Measurements from ENCODE around the gene ZSCAN25. TPM values are rescaled to one million over a fixed set of nuclear protein-coding genes. Genes with fewer than 3 reads are reported as not detected.

Gene ZSCAN25
- total RNA-seq, 1 experiment from 2014 or later, result 12.9 TPM

DNA sequence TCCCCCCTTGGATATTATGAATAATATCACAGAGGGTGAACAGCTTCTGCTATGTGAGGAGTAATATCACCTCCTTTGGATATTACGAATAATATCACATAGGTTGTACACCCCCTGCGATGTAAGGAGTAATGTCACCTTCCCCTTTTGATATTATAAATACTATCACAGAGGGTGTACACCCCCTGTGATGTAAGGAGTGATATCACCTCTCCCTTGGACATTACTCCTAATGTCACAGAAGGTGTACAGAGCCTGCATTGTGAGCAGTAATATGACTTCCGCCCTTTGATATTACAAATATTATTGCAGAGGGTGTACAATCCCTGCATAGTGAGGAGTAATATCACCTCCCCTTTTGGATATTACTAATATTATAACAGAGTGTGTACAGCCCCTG is 27.9 kb upstream of the ZSCAN25 start:
- Mint-ChIP-seq H3K4me3 (ENCODE audit: low read depth, unreplicated experiment) (no peak overlapping the region), H3K36me3 (ENCODE audit: insufficient read depth, unreplicated experiment) (no peaks in the 10 kb centered on the region), H3K27ac (ENCODE audit: unreplicated experiment) (no peak overlapping the region), H3K9me3 (ENCODE audit: low read depth, unreplicated experiment) (no peaks in the 10 kb centered on the region), H3K27me3 (ENCODE audit: unreplicated experiment) (peaks cover 34% of the 10 kb centered on the region), H3K4me1 (ENCODE audit: low read depth, unreplicated experiment) (no peaks in the 10 kb centered on the region)
- BruUV-seq (replicated peaks), result no TSS peak
- CTCF ChIA-PET, result no interaction called here
- TF ChIP-seq, protein P1, sequence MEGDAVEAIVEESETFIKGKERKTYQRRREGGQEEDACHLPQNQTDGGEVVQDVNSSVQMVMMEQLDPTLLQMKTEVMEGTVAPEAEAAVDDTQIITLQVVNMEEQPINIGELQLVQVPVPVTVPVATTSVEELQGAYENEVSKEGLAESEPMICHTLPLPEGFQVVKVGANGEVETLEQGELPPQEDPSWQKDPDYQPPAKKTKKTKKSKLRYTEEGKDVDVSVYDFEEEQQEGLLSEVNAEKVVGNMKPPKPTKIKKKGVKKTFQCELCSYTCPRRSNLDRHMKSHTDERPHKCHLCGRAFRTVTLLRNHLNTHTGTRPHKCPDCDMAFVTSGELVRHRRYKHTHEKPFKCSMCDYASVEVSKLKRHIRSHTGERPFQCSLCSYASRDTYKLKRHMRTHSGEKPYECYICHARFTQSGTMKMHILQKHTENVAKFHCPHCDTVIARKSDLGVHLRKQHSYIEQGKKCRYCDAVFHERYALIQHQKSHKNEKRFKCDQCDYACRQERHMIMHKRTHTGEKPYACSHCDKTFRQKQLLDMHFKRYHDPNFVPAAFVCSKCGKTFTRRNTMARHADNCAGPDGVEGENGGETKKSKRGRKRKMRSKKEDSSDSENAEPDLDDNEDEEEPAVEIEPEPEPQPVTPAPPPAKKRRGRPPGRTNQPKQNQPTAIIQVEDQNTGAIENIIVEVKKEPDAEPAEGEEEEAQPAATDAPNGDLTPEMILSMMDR (IDR thresholded peaks at IDR 0.05; ENCODE audit: unreplicated experiment), result no peak
- no peak for DNase-seq
- intact Hi-C loops (cut with micrococcal nuclease; ENCODE audit: unreplicated experiment), result no loop called here

DNA sequence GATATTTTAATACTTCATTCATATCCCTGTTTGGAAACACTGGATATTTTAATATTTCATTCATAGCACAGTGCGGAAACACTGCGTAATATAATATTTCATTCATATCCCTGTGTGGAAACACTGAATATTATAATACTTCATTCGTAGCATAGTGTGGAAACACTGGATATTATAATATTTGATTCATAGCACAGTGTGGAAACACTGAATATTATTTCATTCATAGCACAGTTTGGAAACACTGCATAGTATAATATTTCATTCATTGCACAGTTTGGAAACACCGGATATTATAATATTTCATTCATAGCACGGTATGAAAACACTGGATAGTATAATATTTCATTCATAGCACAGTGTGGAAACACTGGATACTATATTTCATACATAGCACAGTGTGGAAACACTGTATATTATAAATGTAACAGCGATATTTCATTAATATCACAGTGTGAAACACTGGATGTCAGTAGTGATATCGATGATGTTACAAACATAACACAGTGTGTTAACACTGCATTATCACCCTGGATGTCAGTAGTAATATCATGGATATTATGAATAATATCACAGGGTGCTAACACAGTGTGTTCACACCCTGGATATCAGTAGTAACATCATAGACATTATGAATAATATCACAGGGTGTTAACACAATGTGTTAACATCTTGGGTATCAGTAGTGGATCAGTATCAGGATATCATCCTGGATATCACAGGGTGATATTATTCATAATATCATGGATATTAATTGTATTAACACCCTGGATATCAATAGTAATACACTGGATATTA is 21.6 kb upstream of the ZSCAN25 start:
- CTCF ChIA-PET, result no interaction called here
- no peak overlapping the region for H3K27ac Mint-ChIP-seq (ENCODE audit: unreplicated experiment)
- BruUV-seq (replicated peaks), result no TSS peak
- H3K9me3 Mint-ChIP-seq (ENCODE audit: low read depth, unreplicated experiment), result no peaks in the 10 kb centered on the region
- peaks cover 5% of the 10 kb centered on the region for H3K27me3 Mint-ChIP-seq (ENCODE audit: unreplicated experiment)
- TF ChIP-seq, protein P1 (IDR thresholded peaks at IDR 0.05; ENCODE audit: unreplicated experiment), result no peak
- no peak overlapping the region for H3K4me3 Mint-ChIP-seq (ENCODE audit: low read depth, unreplicated experiment)
- no peak for DNase-seq
- no peaks in the 10 kb centered on the region for H3K36me3 Mint-ChIP-seq (ENCODE audit: insufficient read depth, unreplicated experiment)
- no peaks in the 10 kb centered on the region for H3K4me1 Mint-ChIP-seq (ENCODE audit: low read depth, unreplicated experiment)
- intact Hi-C loops (cut with micrococcal nuclease; ENCODE audit: unreplicated experiment), result no loop called here

DNA sequence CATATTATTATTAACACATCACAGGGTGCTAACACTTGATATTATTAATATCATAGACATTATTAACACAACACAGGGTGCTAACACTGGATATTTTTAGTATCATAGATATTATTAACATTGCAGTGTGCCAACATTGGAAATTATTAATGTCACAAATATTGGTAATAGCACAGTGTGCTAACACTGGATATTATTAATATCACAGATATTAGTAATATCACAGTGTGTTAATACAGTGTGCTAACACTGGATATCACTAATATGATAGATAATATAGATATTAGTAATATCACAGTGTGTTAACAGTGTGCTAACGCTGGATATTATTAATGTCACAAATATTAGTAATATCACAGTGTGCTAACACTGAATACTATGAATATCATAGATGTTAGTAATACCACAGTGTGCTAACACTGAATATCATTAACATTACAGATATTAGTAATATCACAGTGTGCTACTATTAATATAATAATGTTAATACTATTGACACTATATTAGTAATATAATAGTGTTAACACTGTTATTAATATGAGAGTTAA is 20.3 kb upstream of the ZSCAN25 start:
- intact Hi-C loops (cut with micrococcal nuclease; ENCODE audit: unreplicated experiment), result no loop called here
- no peak for DNase-seq
- Mint-ChIP-seq H3K9me3 (ENCODE audit: low read depth, unreplicated experiment) (no peaks in the 10 kb centered on the region), H3K4me3 (ENCODE audit: low read depth, unreplicated experiment) (no peak overlapping the region), H3K27me3 (ENCODE audit: unreplicated experiment) (peaks cover 17% of the 10 kb centered on the region), H3K36me3 (ENCODE audit: insufficient read depth, unreplicated experiment) (no peaks in the 10 kb centered on the region), H3K27ac (ENCODE audit: unreplicated experiment) (no peak overlapping the region), H3K4me1 (ENCODE audit: low read depth, unreplicated experiment) (no peaks in the 10 kb centered on the region)
- TF ChIP-seq, protein P1 (IDR thresholded peaks at IDR 0.05; ENCODE audit: unreplicated experiment), result no peak
- CTCF ChIA-PET, result no interaction called here
- no TSS peak for BruUV-seq (replicated peaks)

DNA sequence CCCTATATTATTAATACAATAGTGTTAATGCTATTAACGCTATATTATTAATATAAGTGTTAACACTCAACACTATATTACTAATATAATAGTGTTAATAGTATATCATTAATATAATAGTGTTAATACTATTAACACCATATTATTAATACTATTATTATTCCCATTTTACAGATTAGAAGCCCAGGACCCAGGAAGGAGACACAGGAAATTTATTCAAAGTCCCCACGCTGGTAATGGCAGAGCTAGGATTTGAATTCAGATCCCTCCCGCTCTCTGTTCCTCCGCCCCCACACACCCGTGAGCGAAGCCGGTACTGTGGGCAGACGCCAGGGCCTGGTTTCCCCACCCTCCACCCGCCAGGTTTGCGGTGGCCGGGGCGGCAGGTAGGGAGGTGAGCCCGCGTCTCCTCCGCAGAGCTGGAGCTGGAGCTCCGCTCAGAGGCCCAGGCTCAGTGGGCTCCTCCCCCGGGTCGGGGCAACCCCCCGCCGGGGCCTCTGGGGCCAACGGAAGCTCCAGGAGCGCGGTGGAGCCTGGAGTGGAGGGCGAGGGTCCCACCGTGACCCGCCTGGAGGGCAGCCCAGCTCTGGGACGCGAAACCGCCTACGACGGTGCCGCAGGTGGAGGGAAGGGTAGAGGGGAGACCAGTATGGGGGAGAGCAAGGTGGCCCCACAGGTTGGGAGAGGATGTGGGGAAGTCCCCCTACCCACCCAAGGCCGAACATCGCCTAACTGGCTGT is 18.8 kb upstream of the ZSCAN25 start, which contains the start of gene TMEM225B:
TMEM225B (plus strand) TSS at position 506 of the 740 bp plus-strand sequence. CDS start 6,122 bp downstream, outside the sequence.
- CTCF ChIA-PET, result no interaction called here
- no peaks in the 10 kb centered on the region for H3K9me3 Mint-ChIP-seq (ENCODE audit: low read depth, unreplicated experiment)
- no peaks in the 10 kb centered on the region for H3K36me3 Mint-ChIP-seq (ENCODE audit: insufficient read depth, unreplicated experiment)
- TF ChIP-seq, protein P1 (IDR thresholded peaks at IDR 0.05; ENCODE audit: unreplicated experiment), result no peak
- no TSS peak for BruUV-seq (replicated peaks)
- no peak for DNase-seq
- no peak within 1 kb of the TSS for H3K27ac Mint-ChIP-seq (ENCODE audit: unreplicated experiment)
- peaks cover 17% of the 10 kb centered on the region for H3K27me3 Mint-ChIP-seq (ENCODE audit: unreplicated experiment)
- H3K4me3 Mint-ChIP-seq (ENCODE audit: low read depth, unreplicated experiment), result no peak within 1 kb of the TSS
- no peaks in the 10 kb centered on the region for H3K4me1 Mint-ChIP-seq (ENCODE audit: low read depth, unreplicated experiment)
- intact Hi-C loops (cut with micrococcal nuclease; ENCODE audit: unreplicated experiment), result no loop called here
